ENCODE data around the gene AHCYL2.

AHCYL2 gene

GRCh38 chr7:129453510-129454248 lies 228.8 kb downstream of the AHCYL2 start:
- no peak for DNase-seq (ENCODE audit: low read depth)
- no peak overlapping the region for H3K4me3 ChIP-seq (ENCODE audit: low read depth, low read length)
- TF ChIP-seq CTCF (IDR thresholded peaks at IDR 0.05; ENCODE audit: low read depth, low read length, missing control alignments), result no peak
- in situ Hi-C loops (cut with HindIII; ENCODE audit: low sequenced_read_pairs), result no loop called here

- no peak for TF ChIP-seq CTCF (IDR thresholded peaks at IDR 0.05; ENCODE audit: low read depth, low read length, missing control alignments)
- in situ Hi-C loops (cut with HindIII; ENCODE audit: low sequenced_read_pairs), result no loop called here
- no peak for DNase-seq (ENCODE audit: low read depth)
- no peak overlapping the region for H3K4me3 ChIP-seq (ENCODE audit: low read depth, low read length)
Measured at GRCh38 chr7:129454249-129454551, 229.4 kb downstream of the AHCYL2 start.

GRCh38 chr7:129456421-129456820 lies 231.6 kb downstream of the AHCYL2 start:
- H3K4me3 ChIP-seq (ENCODE audit: low read depth, low read length), result no peak overlapping the region
- no peak for DNase-seq (ENCODE audit: low read depth)
- in situ Hi-C loops (cut with HindIII; ENCODE audit: low sequenced_read_pairs), result no loop called here
- no peak for TF ChIP-seq CTCF (IDR thresholded peaks at IDR 0.05; ENCODE audit: low read depth, low read length, missing control alignments)

- TF ChIP-seq CTCF (IDR thresholded peaks at IDR 0.05; ENCODE audit: low read depth, low read length, missing control alignments), result no peak
- no peak for DNase-seq (ENCODE audit: low read depth)
- in situ Hi-C loops (cut with HindIII; ENCODE audit: low sequenced_read_pairs), result no loop called here
- no peak overlapping the region for H3K4me3 ChIP-seq (ENCODE audit: low read depth, low read length)
Measured at GRCh38 chr7:129457101-129457500, 232.3 kb downstream of the AHCYL2 start.

- no peak for TF ChIP-seq CTCF (IDR thresholded peaks at IDR 0.05; ENCODE audit: low read depth, low read length, missing control alignments)
- no peak for DNase-seq (ENCODE audit: low read depth)
- no peak overlapping the region for H3K4me3 ChIP-seq (ENCODE audit: low read depth, low read length)
- in situ Hi-C loops (cut with HindIII; ENCODE audit: low sequenced_read_pairs), result no loop called here
Measured at GRCh38 chr7:129458171-129458570, 233.3 kb downstream of the AHCYL2 start.

GRCh38 chr7:129461809-129462208 lies 237.0 kb downstream of the AHCYL2 start:
- H3K4me3 ChIP-seq (ENCODE audit: low read depth, low read length), result no peak overlapping the region
- no peak for TF ChIP-seq CTCF (IDR thresholded peaks at IDR 0.05; ENCODE audit: low read depth, low read length, missing control alignments)
- in situ Hi-C loops (cut with HindIII; ENCODE audit: low sequenced_read_pairs), result no loop called here
- DNase-seq (ENCODE audit: low read depth), result no peak

All from astrocyte of the cerebellum (primary cell).